RPMI8226 (cell line): Measurements from ENCODE around the gene LRRC51.

Source experiments
- DNase-seq: peaks from one replicate; pipeline ENCODE4 v3.0.0-alpha.2; 2015

Gene LRRC51, protein sequence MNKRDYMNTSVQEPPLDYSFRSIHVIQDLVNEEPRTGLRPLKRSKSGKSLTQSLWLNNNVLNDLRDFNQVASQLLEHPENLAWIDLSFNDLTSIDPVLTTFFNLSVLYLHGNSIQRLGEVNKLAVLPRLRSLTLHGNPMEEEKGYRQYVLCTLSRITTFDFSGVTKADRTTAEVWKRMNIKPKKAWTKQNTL

DNA sequence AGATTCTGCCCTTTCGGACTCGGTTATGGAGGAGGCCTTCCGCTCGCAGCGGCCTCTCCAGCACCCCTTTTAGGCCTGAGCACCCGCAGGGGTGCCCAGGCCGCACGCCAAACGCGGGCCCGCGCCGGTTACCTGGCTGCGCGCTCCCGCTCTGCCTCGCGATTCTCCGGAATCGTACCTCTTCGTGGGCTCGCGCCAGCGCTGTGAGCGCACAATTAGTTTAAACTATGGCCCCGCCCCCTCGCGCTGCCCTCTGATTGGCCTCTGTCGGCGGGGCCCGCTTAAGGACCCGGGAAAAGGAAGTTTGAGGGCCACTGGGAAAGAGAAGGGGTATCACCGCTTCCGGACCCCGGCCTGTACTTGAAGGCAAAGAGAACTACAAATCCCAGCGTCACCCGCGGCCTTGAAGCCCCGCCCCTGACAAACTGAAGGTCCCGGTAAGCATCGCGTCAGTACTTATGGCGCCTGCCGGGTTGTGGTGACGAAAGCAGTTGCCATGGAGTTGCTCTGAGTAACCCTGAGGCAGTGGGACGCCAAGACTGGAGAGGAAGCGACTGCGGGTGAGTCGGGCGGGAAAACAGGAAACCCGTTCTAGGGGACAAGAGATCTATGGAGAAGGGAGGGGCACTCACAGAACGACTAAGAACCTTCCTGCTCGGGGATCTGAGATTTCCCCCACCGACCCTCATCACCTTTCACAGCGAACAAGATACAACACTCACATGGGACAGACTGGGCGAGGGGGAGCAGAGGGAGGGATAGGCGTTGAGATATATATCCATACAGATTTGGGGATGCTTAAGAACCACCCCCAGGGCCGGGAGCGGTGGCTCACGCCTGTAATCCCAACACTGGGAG lies at the start of gene LRRC51, which contains the start of gene NUMA1:
LRRC51 (plus strand) TSS at position 525 of the 858 bp plus-strand sequence. CDS start 8,234 bp downstream, outside the sequence.
NUMA1 (minus strand) TSS at position 217 of the 858 bp plus-strand sequence. CDS start 44,599 bp downstream, outside the sequence.
- DNase-seq, result peak; percentile 98

DNA sequence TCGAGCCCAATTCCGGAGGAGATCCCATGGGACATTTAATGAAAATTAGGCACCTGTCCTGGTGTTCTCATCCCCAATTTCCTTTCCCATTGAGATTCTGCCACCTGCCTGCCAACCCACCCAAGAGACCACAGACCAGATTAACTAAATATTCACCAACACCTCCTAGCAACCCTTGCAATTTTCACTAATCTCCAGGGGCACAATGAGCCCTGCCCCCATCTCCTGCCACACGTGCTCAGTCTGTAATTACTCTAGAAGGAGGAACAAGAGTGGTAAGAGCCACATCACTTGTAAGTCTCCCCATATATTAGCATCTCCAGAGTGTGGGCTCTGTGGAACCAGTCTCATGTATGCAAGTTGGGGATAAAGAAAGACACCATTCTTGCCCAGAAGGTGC lies 44.0 kb upstream of the LRRC51 start:
- DNase-seq, result no peak

DNA sequence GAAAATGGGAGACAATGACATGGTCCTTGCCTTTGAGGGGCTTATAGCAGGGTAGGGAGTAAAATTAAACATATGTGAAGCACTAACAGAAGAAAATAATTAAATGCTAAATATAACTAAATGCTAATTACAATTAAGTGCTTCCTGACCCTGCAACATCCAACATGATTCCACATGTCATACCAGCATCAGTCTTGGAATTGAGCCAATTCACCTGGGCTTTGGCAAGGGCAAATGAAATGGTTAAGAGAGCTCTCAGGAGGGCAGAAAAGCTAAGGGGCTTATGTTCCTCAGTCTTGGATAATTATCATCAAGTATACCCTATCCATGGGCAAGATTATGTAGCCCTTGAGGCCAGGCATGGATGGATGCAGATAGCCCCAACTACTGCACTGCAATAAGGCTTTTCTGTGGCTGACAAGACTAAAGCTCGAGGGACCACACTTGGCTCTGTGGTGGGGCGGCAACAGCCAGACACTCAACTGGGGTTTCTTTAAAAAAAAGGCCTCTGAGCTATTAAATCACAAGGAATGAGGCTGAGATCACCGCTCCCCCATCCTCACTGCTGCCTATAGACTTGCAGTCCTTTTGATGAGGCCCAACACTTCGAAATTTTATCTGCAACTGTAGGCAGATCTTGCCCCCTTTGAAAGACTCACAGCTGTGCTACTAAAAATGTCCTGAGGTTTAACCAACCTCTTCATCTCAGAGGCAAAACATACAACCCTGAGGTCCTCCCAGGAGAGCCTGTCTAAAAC lies 42.9 kb upstream of the LRRC51 start:
- no peak for DNase-seq

DNA sequence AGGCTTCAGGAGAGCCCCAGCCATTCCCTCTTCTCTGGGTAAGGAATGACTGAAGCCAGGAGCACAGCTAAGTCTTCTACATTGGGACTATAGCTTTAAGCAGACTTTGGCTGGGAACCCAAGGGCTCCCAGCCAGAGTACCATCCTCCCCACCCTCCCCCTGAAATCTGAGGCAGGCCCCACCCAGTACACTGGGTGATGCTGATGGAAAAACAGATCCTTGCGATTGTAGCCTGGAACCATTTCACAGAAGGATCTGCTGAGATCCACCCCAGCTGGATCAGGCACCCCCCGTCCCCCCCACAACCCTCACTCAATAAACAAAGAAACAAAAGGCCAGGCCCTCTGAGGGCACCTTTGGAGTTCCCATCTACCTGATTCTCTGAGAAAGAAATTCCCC lies 42.2 kb upstream of the LRRC51 start:
- no peak for DNase-seq

DNA sequence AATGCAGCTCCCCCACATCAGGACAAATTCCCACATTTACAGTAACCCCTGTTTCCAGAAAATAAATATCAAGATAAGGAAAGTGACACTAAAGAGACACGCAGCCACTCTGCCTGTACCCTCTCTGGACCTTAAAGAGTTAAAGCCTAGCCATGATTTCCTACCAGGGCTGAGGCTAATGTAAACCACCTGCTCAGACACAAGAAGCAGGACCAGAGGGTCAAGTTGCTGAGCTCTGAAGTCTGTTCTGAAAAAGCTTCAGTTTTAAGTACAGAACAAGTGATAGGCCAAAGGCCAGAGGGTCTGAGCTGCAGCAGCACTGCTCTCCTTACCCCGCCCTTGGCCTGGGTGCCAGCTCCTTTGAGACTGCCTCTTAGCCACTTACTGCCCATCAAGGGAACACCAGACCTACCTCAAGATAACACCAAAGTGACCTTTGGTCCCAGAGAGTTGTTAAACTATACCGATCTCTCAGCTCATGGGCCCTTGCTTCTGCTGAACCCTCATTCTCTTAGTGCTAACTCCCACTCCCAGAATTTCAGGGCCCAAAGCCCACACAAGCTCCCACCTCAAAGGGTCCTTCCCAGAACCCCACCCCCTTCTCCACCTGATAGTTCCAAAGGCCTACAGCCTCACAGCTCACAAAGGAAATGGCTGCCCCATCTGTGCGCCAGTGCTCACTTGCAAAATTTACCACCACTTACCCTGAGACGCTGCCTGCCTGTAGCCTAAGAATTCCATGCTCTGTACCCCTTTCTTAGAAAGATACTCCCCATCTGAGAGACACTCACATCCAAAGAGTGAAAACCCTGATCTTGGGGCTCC lies 41.4 kb upstream of the LRRC51 start:
- DNase-seq, result no peak

DNA sequence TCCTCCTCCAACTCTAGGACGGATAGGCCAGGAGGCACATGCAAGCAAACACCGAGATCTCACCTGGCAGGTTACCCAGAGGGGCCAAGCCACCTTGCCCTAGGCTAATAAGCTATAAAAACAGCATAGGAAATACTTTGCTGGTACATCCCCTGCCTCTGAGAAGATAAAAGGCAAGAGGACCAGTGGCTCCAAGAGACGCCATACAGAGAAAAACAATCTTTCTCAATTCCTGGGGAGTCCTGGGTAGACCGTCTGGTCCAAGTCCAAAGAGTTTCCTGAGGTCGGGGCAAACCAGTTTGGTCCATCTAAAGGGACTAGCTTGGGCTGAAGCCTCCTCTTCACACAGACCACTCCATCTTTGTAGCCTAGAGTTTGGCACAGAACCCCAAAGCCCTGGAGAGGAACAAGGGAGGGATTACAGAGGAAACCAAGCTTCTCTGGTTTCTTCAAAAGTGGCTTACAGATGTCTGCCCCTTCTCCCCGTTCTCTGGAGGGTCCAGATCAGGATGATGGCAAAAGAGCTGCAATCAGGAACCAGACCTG lies 40.7 kb upstream of the LRRC51 start:
- no peak for DNase-seq

DNA sequence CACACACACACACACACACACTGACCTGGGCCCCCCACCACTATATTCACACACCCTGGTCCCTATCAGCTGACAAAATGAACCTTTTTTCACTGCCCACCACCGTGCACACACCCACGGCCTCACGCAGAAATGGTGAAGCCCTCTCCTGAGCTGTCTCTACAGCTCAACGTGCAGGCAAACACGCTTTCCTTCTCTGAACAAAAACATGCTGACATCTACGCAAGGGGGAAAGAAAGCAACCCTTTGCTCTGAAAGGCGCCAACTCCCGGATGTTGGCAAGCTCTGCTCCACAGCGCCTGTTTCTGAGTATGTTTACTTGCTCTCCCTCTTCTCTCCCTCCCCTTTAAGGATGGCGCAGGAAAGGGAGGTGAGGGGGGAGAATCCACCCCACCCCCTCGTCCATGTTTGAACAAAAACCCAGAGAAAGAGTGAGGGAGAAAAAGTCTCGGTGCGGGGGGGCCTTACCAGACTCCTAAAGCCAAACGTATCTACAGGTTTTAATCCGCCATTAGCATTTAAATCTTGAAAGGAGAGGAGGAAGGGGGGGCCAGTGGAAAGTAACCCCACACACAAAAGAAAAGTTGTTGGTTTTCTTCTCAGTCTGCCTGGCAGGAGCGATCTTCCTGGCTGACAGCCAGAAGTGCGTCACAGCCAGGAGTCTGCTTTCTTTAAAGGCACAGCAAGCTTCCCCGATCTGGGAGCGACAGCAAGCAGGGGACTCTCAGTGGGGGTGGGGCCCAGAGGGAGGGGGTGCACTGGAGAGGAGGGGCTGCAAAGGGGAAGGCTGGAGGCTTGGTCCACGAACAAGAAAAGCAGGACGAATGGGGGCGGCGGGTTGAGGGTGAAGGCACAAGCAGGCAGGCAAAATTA lies 39.9 kb upstream of the LRRC51 start:
- peak; percentile 90 for DNase-seq

DNA sequence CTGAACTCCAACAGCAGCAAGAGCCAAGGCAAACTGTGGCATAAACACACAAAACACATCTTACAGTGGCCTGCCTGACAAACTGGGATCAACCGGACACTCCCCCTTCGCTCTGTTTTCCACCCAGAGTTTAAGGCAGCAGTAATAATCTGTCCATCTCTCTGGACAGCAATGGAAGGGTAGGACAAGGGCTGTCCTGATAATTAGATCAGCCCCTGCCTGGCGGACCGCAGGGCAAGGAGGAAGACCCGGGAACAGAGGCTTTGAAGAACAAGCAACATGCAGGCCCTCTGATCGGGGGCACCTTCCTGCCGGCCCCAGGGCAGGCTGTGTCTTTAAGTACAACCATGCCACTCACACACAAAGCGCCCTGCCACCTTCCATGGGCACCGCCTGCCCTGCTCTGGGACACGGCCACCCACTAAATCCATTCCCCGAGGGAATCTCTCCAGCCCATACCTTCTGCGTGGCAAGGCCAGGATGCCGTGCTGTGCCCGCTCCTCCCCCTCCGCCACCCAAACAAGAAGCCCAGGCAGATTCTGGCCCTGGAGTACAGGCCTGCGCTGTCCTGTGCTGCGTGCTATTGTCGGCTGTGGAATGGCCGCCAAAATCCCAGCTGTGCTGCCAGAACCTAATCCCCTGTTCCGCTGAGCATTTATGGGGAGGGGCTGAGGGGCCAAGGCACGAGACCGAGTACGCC lies 39.1 kb upstream of the LRRC51 start:
- DNase-seq, result peak; percentile 47

DNA sequence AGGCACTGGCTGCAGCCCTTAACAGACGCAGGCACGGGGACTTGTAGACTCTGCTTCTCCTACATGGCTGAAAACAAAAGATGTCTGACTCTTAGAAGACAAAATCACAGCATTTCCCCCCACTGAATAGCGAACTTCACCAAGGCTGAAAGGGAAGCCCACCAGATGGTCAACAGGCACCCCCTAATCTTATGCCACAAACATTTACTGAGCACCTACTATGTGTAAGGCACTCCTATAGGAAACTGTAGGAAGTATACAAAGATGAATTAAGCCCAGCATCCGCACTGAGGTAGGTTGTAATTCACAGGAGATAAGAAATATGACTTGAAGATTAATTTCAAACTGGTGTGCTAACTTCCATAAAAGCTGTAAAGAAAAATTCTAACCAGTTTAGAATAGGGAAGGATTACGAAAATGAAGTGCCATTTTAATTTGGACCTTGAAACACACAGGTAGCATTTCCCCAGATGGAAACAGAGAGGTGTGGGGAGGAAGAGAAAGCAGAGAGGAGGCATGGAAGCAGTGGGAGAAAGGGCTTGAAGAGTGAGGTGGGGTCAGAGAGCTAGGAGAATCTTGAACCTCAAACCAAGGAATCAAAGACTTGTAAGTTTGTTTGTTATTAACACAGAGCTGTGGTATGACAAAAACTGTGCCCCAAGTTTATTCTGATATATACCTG lies 38.4 kb upstream of the LRRC51 start:
- no peak for DNase-seq

DNA sequence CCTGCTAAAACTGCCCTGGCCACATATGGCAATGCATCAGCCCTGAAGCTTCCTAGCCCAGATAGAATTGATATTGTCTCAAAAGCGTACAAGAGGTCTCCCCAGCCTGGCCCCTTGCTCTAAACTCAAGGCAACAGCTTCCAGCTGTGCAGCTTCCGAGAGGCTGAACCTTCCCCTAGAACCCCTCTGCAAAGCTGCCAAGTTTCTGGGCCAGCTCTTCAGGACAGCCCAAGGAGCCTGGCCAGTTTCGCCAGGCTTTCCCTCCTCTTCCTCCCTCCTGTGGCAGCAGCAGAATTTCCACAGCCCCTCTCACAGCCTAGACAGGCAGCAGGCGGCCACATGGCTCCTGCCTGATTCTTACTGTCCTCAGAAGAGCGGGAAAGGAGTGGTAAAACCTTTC lies 34.8 kb upstream of the LRRC51 start:
- DNase-seq, result no peak

DNA sequence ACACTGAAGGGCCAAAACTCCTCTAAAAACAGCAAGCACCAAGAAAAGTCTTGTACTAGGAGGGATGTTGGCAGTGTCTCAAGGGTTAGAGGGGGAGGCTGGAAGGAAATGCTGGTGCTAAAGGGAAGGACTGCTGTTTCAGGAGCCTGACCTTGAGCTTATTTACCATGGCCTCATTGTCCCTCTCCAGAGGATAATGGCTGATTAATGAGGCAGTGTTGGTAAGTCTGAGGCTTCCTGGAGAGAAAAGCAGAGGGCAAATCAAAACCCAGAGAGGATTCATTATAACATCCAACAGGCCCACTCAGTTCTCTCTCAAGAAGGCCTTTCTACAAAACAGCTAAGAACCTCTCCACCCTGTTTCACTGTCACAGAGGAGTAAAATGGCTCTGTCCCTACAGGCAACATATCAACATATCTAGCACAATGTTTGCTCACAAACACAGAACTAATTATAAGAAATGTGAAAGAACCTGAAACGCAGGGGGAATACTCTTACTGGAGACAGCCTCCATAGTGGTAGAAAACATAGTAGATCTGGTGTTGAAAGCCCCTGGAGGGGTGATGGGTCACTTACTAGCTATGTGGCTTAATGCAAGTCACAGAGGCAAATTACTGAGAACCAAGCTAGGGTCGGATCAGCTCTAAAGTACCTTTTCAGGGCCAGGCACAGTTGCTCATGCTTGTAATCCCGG lies 31.7 kb upstream of the LRRC51 start:
- DNase-seq, result no peak

DNA sequence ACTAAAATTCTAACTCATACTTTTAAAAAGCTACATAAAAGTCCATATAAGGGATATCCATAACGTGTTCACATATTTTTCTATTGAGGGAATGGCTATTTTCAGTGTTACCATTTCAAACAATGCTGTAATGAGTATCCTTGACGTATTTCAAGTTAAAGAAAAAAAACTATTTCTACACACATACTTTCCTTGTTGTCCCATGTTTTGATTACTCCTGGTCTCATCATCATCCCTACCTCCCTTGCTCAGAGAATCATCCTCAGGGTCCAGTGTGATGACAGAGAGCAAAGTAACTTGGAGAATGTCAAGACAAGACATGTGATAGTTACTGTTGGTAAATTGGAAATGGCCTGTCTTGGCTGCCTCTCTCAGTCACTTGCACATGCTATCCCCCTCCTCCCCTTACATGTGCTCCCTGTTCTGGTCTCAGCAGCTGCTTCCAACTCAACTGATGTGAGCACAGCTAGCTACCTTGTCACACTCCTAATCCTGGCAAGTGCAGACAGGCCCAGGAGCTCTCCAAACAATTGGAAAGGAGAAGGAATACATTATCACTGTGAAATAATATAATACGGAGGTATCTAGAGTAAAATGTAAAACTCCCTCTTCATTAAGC lies 22.1 kb upstream of the LRRC51 start:
- no peak for DNase-seq

DNA sequence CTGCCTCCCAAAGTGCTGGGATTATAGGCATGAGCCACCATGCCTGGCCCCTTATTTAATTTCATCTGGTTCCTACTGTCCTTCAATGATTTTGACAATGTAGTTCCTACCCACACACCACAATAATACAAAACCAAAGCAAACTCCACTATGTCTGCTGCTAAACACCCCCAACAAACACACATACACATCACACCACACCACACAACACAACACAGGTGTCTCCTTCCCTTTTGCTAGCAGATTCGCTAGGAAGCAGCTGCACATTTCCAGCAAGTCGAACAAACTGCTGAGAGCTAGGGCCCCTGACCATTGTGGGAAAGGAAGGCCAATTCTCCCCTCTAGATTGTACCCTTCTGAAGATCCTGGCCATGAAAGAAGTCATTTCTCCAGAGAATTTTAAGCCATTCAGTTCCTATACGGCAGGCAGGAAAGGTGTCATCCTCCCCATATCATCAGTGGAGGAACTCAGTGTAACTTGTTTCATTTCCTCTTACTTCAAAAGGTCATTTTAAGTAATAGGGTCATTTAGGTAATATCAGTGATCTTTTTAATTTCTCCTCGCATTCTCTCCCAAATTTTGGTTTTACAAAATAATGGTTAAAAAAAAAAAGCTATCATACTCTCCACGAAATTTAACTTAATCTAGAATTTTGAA lies 18.8 kb upstream of the LRRC51 start:
- DNase-seq, result no peak

DNA sequence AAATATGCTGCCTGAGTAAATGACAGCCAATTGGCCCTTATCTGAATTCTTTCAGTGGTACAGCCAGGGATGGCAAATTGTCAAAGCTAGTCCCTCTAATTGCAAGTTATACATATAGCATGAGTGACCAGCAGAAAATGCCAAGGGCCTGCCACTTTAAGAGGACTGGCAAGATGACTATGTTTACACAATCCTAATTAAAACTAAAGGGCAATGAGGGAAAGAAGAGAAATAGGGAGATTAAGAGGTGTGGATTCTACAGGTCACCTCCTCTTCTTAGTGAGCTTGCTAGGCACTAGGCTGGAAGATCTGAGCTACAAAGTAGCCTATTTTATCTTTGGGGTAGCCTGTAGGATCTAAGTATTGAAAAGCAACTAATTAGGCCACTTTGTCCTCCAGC lies 13.8 kb upstream of the LRRC51 start:
- no peak for DNase-seq

DNA sequence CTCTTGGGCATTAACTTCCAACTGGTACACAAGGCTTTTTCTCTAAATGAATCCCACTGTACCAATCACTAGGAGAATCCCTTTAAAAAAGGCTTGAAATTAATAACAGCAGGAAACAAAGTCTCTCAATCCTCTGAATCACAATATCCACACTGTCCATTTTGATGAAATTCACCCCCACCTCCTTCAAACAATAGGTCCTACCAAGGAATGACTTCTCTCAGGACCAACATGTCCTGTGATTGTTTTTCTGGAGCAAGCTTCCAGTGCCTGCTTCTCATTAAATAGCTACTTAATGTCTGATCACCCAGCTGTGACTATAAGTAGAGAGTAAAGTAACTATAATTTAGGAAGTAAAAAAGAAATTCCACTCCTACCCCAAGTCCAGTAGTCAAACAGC lies 13.4 kb upstream of the LRRC51 start:
- no peak for DNase-seq

DNA sequence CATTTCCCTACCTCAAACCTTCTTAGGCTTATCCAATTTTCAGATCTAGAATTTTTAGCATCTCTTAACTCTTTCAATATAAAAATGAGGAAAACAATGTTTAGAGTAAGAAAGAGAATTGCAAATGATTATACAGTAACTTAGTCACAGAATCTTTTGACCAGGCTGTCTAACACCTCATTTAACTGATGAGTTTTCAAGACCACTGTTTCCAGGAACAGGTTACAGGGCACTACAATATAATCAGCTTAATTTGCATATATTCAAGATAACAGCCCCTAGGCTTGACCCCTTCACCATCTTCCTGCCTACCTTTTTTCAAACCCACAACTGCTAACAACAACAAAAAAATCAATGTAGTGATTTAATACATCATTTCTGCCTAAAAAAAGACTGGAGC lies 13.0 kb upstream of the LRRC51 start:
- no peak for DNase-seq

DNA sequence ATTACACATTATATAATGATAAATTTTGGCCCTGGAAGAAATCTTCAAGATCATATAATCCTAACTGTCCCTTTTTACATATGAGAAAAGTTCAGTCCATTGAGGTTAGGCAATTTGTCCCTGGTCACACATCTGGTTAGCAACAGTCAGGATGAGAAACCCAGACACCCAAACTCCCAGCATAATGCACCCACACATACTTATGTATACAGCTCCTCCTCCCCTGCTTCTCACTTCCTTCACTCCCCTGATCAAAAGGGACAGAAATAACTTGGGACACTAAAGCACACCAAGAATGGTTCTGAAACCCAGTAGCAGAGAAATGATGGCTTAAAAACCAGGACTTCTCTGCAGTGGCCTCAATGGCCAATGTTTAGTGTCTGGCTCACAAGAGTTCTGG lies 11.4 kb upstream of the LRRC51 start:
- DNase-seq, result no peak

DNA sequence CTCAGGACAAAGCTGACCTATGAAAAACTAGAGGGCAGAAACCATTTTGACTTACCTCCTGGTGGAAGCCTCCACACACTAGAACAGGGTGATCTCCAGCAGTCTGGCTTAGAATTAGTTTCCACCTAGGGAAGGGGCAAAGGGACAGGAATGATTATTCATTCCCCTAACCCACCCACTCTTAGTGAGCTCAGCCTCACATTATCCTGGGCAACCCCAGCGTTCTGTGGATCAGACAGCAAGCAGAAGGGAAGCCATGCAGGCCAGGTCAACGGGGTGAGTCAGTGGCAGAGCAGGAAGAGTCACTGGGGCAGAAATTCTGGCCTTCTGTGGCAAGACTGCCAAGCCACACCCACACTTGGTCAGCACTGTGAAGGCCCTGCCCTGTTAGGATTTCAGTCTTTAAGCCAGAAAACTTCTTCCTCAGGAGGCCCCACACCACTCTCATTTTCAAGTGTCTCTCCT lies 10.8 kb upstream of the LRRC51 start:
- peak; percentile 70 for DNase-seq
